ENCODE results near the gene RYR2.

The RYR2 gene

DNA sequence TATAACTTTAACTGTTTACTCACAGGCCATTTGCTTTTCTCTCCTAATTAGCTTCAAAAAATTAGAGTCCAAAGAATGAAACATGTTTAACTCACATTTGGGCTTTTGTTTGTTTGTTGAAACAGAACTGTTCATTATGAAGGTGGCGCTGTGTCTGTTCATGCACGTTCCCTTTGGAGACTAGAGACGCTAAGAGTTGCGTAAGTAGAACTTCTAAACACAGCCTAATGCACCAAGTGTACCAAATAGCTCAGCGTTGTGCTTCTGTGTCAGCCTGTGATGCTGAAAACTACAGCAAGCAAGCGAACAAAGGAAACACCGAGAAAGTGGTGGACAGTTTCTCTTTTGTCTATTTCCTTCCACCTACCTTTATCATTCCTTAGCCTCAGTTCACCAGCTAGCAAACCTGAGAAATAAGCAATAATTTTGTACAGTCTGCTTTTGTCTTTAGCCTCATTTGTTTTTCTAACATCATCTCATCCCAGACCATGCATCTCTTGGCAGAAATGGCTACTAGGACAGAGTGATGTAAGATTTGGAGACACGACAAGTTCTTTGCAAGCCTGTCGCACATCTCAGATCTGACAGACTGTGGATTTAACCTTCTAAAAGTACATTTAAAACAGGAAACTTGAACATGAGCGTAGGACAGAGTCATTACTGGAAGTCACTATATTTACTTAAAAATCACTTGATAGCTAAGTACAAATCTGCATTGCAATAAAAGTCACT, 375.1 kb downstream of the RYR2 start:
- no peak for DNase-seq (ENCODE audit: low read depth in 2 of 2, low spot score in 1 of 2)

DNA sequence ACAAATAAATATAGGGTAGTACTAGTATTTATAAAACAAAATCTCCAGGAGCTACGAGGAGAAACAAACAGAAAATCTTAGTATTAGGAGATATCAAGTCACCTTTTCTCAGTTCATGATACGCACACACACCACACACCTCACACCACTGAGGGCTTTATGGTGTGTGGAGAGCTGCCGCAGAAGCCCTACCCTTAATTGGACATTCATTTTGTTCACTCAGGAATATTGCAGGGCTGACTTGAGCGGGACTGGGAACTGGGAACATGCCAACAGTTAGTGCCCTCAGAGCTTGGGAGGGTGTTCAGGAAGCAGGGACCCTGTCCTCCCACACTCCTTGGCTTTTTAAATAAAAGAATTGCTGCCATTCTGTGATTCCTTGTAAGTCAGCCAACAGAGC, 386.8 kb downstream of the RYR2 start:
- no peak for DNase-seq (ENCODE audit: low read depth in 2 of 2, low spot score in 1 of 2)

GRCh38 chr1:237429252-237429651, 387.3 kb downstream of the RYR2 start:
- no peak for DNase-seq (ENCODE audit: low read depth in 2 of 2, low spot score in 1 of 2)

- DNase-seq (ENCODE audit: low read depth in 2 of 2, low spot score in 1 of 2) = no peak
Measured at GRCh38 chr1:237431448-237431847, 389.5 kb downstream of the RYR2 start.

DNA sequence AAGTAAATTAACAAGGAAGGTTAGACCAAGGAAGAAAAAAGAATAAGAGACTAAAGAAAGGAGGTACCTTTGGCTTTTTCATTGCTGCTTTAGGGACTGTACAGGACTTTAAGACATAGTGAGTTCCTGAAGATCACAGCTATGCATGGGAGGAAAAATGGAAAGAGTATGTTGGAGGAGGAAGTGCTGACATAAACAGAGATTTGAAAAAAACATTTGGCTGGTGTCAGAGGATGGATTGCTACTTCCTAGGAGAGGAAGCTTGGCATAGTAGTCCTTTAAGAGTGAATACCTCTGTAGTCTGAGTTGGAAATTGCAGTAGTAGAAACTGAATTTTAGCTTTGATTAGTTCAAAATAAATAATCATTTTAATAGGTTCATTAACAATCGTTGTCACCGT, 398.4 kb downstream of the RYR2 start:
- DNase-seq (ENCODE audit: low read depth in 2 of 2, low spot score in 1 of 2) = no peak

- DNase-seq (ENCODE audit: low read depth in 2 of 2, low spot score in 1 of 2) = no peak
Measured at GRCh38 chr1:237444120-237444790, 402.3 kb downstream of the RYR2 start.

DNA sequence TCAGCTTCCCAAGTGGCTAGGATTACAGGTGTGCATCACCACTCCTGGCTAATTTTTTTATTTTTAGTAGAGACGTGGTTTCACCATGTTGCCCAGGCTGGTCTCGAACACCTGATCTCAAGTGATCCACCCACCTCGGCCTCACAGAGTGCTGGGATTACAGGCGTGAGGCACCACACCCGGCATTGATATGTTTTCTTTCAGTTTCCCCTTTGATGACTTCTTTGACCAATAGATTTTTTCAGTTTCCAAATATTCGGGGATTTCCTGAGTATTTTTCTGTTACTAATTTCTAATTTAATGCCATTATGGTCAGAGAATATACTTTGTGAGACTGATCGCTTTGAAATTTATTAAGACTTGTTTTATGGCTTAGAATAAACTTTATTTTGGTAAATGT, 406.1 kb downstream of the RYR2 start:
- DNase-seq (ENCODE audit: low read depth in 2 of 2, low spot score in 1 of 2) = no peak

DNA sequence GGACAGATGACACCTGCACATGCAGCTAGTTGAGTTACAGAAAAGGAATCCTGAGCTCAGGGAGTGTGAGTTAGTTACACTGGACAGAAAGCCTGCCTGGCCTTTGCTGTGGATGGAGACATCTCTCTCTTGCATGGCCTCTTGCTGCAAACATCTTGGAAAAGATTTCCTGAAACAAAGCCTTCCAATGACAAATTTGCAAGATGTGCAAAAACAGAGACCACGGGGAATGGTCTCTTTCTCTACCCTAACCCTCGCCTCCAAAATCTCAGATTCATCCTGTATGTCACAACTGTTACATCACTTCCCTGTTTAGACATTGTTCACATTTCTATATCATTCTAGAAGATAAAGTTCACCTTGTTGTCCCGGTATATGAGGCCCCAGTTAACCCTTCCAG, 415.6 kb downstream of the RYR2 start:
- no peak for DNase-seq (ENCODE audit: low read depth in 2 of 2, low spot score in 1 of 2)

DNA sequence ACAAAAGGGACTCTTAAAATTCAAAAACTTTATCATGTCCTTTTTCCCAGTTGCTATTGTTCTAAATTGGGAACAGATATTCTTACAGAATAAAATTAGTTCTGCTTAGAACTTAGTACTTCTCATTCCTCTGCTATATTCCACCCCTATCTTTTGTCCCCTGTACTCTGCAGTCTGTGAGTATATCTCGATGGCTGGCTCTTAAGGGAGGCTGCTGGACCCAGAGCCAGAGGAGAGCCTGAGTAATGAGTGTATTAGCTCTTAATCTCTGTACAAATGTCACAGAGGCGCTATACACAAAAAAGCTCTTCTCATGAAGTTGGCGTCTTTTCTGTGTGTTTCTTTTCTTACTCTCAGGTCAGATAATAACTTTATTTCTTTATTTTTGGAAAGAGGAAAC, 425.3 kb downstream of the RYR2 start:
- no peak for DNase-seq (ENCODE audit: low read depth in 2 of 2, low spot score in 1 of 2)

GRCh38 chr1:237470712-237471338, 428.8 kb downstream of the RYR2 start:
- no peak for DNase-seq (ENCODE audit: low read depth in 2 of 2, low spot score in 1 of 2)

- no peak for DNase-seq (ENCODE audit: low read depth in 2 of 2, low spot score in 1 of 2)
Measured at GRCh38 chr1:237471377-237471776, 429.4 kb downstream of the RYR2 start.

GRCh38 chr1:237471956-237472355, 430.0 kb downstream of the RYR2 start:
- no peak for DNase-seq (ENCODE audit: low read depth in 2 of 2, low spot score in 1 of 2)

- no peak for DNase-seq (ENCODE audit: low read depth in 2 of 2, low spot score in 1 of 2)
Measured at GRCh38 chr1:237473854-237474253, 431.9 kb downstream of the RYR2 start.

GRCh38 chr1:237478082-237478481, 436.1 kb downstream of the RYR2 start:
- DNase-seq (ENCODE audit: low read depth in 2 of 2, low spot score in 1 of 2) = no peak

GRCh38 chr1:237478842-237479241, 436.9 kb downstream of the RYR2 start:
- no peak for DNase-seq (ENCODE audit: low read depth in 2 of 2, low spot score in 1 of 2)

- DNase-seq (ENCODE audit: low read depth in 2 of 2, low spot score in 1 of 2) = no peak
Measured at GRCh38 chr1:237482777-237483176, 440.8 kb downstream of the RYR2 start.

DNA sequence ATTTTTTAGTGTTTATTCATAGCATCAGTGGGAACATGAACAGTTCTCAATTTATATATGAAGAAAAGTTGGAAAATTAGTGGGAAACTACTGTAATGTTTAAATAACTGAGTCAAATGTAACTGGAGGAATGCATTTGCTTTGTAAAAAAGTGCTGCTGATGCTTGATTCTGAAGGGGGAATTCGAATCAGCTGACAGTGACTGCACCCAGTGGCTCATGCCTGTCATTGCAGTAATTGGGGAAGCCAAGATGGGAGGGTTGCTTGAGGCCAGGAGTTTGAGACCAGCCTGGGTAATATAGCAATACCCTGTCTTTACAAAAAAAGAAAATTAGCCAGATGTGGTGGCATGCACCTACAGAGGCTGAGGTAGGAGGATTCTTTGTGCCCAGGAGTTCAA, 450.4 kb downstream of the RYR2 start:
- no peak for DNase-seq (ENCODE audit: low read depth in 2 of 2, low spot score in 1 of 2)

DNA sequence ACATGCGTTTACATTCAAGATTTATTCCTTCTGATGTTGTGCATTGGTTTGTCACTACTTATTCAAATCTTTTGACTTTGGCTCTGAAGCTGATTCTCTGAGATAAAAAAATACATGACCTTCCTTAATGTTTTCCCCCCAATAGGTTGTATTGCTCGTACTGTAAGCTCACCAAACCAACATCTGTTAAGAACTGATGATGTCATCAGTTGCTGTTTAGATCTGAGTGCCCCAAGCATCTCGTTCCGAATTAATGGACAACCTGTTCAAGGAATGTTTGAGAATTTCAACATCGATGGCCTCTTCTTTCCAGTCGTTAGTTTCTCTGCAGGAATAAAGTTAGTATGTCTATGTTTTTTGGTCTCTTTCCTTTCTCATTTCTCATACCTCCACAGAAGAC, 458.6 kb downstream of the RYR2 start:
- no peak for DNase-seq (ENCODE audit: low read depth in 2 of 2, low spot score in 1 of 2)

DNA sequence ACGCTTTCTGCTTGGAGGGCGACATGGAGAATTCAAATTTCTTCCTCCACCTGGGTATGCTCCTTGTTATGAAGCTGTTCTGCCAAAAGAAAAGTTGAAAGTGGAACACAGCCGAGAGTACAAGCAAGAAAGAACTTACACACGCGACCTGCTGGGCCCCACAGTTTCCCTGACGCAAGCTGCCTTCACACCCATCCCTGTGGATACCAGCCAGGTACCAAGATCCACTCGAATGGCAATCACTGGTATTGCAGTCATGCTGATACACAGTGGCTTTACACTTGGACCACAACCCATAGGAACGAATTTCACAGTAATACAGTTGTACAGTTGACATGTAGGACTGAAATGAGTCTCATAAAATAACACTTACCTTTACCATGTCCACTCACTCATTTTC, 461.3 kb downstream of the RYR2 start:
- no peak for DNase-seq (ENCODE audit: low read depth in 2 of 2, low spot score in 1 of 2)

DNA sequence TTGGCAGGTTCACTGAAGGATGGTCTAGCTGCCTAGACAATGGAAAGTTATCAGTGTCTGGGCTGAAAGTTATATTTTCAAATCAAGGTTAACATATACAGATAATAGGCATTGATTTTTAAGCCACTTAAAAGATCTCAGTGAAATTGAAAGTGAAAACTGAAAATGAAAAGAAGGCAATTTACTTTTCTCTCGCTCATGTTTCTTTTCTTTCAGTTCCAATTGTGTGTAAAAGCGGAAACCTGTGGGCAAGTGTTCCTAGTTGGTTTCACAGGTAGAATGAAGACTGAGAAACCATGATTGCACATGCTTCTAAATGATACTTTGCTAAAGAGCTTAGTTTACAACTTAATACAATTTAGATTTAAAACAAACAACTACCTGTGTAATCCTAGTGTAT, 465.0 kb downstream of the RYR2 start:
- no peak for DNase-seq (ENCODE audit: low read depth in 2 of 2, low spot score in 1 of 2)

GRCh38 chr1:237509748-237510147, 467.8 kb downstream of the RYR2 start:
- DNase-seq (ENCODE audit: low read depth in 2 of 2, low spot score in 1 of 2) = no peak

DNA sequence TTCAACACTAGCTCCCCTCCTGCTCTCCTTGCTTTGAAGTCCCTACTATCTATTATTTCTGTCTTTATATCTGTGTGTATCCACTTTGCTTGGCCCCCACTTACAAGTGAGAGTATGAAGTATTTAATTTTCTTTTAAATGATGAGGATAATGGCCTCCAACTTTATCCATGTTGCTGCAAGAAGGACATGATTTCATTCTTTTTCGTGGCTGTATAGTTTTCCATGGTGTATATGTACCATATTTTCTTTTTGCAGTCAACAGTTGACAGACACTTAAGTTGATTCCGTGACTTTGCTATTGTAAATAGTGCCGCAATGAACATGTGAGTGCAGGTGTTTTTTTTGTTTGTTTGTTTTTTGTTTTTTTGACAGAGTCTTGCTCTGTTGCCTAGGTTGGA, 483.1 kb downstream of the RYR2 start:
- DNase-seq (ENCODE audit: low read depth in 2 of 2, low spot score in 1 of 2) = no peak

GRCh38 chr1:237527761-237528160, 485.8 kb downstream of the RYR2 start:
- no peak for DNase-seq (ENCODE audit: low read depth in 2 of 2, low spot score in 1 of 2)
